ENCODE measurements around the gene TPD52L1.
"Not testable (repeated sequence)": the region's sequence is repeated elsewhere in the genome, so short reads cannot be mapped to it uniquely, and the experiment has no call there.

The TPD52L1 gene

GRCh38 chr6:125274935-125275334 lies 121.4 kb downstream of the TPD52L1 start:
- no peak for DNase-seq

DNA sequence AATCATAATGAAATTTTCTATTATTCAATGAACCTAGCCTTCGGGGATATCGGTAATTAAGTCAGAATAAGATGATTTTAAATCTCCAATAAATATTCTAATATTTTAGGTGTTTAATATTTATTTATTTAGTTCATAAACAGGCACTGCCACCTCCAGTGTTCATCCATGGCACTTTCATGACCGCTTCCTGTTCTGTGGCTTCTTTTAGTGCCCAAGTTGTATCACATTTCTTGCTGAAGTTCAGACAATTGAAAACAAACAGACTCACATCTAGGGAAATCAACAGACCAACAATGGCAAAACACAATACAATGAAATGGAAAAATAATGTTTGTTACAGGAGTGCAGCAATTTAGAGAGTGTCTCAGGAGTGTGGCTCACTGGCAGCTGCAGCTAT lies 122.2 kb downstream of the TPD52L1 start:
- DNase-seq: no peak

DNA sequence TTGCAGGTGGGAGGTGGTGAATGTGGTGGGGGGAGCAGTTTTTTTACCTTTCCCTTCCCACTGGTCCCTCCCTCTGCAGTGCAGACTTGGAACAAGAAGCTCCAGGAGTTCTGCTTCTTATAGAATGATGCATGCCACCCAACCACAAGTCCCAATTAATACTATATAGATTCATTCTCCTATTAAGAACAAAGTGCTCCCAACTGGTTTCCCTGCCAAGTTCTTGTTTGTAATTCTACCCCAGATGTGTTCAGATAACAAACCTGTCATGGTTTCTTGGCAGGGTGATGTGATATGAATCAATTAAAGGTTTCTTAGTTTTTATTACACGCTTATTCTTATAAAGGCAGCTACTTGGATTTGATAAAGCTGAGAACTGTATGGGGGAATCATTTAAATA lies 124.3 kb downstream of the TPD52L1 start:
- DNase-seq: no peak

DNA sequence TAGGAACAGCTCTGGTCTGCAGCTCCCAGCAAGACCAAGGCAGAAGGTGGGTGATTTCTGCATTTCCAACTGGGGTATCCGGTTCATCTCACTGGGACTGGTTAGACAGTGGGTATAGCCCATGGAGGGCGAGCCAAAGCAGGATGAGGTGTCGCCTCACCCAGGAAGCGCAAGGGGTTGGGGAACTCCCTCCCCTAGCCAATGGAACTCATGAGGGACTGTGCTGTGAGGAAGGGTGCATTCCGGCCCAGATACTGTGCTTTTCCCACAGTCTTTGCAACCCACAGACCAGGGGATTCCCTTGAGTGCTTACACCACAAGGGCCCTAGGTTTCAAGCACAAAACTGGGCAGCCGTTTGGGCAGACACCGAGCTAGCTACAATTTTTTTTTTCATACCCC lies 126.4 kb downstream of the TPD52L1 start:
- DNase-seq: no peak

DNA sequence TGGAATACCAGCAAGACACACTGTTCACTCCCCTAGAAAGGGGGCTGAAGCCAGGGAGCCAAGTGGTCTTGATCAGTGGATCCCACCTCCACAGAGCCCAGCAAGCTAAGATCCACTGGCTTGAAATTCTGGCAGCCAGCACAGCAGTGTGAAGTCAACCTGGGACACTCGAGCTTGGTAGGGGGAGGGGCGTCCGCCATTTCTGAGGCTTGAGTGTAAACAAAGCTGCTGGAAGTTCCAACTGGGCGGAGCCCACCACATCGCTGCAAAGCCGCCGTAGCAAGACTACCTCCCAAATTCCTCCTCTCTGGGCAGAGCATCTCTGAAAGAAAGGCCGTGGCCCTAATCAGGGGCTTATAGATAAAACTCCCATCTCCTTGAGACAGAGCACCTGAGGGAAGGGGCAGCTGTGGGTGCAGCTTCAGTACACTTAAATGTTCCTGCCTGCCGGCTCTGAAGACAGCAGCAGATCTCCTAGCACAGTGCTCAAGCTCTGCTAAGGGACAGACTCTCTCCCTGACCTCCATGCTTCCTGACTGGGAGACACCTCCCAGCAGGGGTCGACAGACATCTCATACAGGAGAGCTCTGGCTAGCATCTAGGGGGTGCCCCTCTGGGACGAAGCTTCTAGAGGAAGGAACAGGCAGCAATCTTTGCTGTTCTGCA lies 126.9 kb downstream of the TPD52L1 start:
- not testable (repeated sequence) for DNase-seq

DNA sequence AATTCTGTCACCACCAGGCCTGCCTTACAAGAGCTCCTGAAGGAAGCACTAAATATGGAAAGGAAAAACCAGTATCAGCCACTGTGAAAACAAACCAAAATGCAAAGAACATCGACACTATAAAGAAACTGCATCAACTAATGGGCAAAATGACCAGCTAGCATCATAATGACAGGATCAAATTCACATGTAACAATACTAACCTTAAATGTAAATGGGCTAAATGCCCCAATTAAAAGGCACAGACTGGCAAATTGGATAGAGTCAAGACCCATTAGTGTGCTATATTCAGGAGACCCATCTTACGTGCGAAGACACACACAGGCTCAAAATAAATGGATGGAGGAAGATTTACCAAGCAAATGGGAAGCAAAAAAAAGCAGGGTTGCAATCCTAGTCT lies 128.9 kb downstream of the TPD52L1 start:
- not testable (repeated sequence) for DNase-seq

GRCh38 chr6:125285353-125285752 lies 131.8 kb downstream of the TPD52L1 start:
- DNase-seq: no peak

DNA sequence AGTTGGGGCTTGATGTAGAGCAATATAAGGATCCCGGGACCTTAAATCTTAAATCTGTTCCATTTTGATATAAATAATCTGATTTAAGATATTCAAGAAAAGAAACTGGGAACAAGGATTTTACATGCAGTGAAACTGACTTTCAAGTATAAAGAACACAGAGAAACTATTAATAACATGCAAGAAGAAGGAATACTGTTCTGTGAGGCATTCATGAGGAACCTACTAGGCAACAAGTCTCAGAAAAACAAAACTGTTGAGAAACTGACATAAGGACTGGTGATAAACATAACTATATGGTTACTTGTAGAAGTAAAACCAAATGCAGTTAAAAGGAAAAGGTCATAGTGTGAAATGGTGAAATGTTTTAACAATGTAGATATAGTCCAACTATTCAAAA lies 132.4 kb downstream of the TPD52L1 start:
- no peak for DNase-seq

GRCh38 chr6:125287718-125288117 lies 134.1 kb downstream of the TPD52L1 start:
- DNase-seq: no peak

- no peak for DNase-seq
Observed at GRCh38 chr6:125293587-125293986, 140.0 kb downstream of the TPD52L1 start.

- no peak for DNase-seq
Observed at GRCh38 chr6:125294036-125294435, 140.5 kb downstream of the TPD52L1 start.

GRCh38 chr6:125294925-125295324 lies 141.4 kb downstream of the TPD52L1 start:
- DNase-seq: no peak

DNA sequence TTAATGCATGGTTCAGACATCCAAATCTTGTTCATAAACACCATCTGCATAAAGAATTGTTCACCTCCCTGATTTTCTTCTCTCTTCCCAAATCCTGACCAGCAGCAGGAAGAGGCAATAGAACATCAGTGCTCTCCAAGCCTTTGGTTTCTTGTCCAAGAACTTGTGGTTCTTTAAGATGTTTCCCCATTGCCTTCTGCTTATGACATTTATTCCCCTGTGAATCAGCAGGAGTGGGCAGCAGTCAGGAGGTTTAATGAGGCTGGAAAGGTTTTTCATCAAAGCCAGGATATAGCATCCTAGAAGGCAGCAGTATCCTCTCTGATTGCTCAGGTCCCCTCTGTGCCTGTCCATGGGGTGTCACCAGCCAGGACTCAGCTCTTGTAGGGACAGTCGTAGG lies 142.9 kb downstream of the TPD52L1 start:
- no peak for DNase-seq

DNA sequence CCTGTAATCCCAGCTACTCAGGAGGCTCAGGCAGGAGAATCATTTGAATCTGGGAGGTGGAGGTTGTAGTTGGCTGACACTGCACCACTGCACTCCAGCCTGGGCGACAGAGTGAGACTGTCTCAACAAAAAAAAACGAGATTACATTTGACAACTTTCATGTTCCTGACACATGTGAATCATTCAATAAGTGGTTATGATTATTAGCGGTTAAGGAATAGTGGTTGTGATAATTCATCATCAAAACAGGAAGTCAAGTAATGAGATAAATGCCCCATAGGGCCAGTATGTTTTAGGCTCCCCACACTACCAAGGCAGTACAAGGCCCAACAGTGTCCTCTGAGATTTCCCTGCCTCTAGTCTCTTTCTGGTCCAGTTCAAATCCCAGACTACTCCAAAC lies 145.7 kb downstream of the TPD52L1 start:
- no peak for DNase-seq

GRCh38 chr6:125300992-125301434 lies 147.4 kb downstream of the TPD52L1 start:
- no peak for DNase-seq

DNA sequence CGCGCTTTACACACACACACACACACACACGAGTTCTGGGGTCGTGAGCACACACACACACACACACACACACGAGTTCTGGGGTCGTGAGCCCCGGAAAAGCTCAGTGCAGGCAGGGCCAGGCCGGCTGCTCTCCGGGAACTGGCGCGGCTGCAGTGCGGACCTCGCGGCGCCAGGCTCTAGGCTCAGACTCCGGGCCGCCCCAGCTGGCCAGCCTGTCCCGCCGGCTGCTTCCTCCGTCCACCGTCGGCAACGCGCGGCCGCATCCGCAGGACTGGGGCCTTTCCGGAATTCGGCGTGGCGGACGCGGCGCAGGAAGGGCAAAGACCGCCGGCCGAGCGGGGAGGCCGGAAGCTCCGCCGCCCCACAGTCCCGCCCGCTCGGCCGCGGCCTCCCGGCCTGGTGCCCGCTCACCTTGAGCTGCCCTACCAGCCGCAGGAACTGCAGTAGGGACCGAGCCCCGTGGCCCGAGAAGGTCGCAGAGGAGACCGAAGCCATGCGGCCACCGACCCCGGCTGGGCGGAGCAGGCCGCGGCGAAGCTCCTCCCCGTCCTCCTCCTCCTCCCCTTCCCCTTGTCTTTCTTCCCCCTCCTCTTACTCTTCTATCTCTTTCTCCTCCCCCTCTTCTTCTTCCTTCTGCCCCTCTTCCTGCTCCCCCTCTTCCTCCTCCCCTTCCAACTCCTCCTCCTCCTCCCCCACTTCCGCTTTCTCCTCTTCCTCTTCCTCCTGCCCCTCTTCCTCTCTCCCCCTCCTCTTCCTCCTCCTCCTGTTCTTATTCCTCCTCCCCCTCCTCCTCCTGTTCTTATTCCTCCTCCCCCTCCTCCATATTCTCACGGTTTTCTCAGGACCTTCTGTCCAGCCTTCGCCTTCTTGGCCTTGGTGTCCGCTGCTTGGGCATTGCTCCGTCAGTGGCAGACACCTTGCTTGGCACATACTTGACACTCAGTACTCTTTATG lies 148.1 kb downstream of the TPD52L1 start, which contains the start of gene HDDC2:
Gene HDDC2 (minus strand): TSS at position 533 of the 957 bp plus-strand sequence. CDS start 35 bp downstream, at position 498.
- DNase-seq: peak; percentile 29

DNA sequence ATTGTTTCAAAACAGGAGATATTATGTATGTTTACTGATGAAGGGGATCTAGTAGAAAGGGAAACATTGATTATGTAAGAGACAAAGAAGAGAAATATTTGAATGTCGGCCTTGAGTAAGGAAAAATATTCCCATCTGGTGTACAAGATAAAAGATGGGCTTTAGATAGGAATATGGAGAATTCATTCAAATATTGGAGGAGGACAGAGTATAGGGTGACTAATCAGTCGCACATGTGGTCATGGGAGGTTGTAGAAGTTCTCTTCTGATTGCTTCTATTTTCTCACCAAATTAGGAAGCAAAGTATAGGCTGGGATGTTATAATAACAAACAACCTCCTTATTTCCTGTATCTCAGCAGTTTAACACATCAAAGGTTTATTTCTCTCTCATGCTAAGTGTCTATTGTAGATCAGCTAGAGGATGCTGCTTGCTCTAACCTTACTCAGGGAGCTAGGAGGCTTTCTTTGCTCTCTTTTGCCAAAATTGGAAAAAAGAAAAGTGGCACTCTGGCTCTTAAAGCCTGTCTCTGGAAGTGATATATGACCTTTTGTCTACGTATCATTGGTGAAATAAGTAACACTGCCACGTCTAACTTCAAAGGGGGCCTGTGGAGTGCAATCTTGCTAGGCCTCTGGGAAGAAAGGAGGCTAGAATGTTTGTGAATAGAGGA lies 149.4 kb downstream of the TPD52L1 start:
- DNase-seq: no peak

GRCh38 chr6:125303512-125303854 lies 149.9 kb downstream of the TPD52L1 start:
- no peak for DNase-seq

DNA sequence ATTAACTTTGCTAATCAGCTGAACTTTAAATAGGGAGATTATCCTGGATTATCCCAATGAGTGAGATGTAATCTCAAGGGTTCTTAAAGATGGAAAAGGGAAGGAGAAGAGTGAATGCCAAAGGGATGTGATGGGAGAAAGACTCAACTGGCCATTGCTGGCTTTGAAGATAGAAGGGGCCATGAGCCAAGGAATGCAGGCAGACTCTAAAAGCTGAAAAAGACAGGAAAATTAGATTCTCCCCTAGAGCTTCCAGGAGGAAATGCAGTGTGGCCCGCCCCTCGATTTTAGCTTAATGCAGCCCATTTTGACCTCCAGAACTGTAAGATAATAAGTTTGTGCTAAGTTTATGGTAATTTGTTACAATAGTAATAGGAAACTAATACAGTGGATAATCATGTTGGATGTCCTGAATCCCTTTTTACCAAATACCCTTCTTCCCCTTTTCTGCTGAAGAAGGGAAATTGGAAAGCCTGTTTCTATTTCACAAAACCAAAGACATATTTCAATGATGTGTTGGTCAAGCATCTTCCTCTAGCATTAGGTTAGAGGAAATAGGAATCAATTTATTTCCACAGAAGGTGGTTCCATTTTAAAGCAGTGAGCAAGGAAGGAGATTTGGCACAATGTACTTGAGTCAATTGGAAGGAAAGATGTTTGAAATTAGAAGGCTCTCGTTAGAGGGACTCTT lies 151.5 kb downstream of the TPD52L1 start:
- no peak for DNase-seq

GRCh38 chr6:125306756-125307149 lies 153.2 kb downstream of the TPD52L1 start:
- no peak for DNase-seq

DNA sequence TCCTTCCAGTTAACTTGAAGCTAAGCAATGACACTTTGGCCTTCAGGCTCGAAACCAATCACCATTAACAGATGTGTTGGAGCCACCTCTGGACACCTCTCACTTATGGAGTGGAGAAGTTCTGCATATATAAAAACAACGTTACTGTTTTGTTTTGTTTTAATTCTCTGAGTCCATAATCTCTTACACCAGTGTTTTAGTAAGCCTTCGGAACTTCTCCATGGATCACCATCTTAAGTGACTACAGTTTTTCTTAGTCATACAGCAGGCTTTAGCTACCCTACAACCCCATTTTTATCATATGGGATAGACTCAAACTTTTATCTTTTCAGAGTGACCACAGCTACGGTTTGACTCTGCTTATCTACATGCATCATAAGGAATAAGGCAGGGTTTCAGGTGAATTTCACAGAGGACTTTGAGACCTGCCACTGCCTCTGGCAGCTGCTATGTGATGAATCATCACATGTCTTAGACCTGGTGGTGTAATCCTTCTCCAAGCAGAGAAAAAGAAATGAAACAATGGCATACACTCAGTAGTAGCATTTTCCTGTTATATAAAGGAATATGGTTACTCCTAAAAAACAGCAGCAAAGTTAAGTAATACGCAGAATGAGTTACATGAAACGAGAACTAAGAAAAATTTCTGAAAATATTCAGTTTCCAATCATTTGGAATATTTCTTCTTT lies 153.7 kb downstream of the TPD52L1 start:
- DNase-seq: no peak

- DNase-seq: no peak
Observed at GRCh38 chr6:125307964-125308615, 154.5 kb downstream of the TPD52L1 start.
